ENCODE results near the gene SYT2.

DNA sequence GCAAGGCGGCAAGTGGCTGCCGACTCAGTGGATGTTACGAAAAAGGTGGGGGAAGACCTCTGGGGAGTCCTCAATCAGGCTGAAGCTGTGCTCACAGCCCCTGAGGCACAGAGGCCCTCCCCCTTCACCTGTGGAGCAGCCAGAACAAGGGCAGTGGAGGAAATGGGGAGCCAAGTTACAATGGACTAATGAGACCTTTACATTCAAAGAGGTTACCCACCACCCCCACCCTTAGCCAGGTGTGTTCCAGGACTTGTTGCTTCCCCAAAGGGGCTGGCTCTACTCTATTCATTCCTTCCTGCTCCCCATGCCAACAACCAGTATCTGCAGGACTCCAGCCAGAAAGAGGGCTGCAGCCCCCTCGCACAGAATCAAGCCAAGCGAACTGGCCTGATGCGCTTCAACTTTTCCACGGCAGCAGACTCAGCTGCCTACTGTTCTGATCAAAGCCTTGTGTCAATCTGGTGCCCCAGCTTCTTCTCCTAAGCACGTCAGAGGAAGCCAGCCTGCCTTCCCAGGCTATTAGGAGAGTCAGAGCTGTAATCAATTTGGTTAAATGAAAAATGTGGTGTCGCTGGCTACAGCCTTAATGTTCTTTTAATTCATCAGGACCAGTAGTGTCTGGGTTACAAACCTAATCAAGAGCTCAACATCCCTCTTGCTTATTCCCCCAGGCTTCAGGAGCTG lies 1.8 kb upstream of the SYT2 start:
- TF ChIP-seq POLR2A (IDR thresholded peaks at IDR 0.05) (no peak), POLR2AphosphoS5 (IDR thresholded peaks at IDR 0.05) (no peak)
- TF ChIP-seq, protein P1, sequence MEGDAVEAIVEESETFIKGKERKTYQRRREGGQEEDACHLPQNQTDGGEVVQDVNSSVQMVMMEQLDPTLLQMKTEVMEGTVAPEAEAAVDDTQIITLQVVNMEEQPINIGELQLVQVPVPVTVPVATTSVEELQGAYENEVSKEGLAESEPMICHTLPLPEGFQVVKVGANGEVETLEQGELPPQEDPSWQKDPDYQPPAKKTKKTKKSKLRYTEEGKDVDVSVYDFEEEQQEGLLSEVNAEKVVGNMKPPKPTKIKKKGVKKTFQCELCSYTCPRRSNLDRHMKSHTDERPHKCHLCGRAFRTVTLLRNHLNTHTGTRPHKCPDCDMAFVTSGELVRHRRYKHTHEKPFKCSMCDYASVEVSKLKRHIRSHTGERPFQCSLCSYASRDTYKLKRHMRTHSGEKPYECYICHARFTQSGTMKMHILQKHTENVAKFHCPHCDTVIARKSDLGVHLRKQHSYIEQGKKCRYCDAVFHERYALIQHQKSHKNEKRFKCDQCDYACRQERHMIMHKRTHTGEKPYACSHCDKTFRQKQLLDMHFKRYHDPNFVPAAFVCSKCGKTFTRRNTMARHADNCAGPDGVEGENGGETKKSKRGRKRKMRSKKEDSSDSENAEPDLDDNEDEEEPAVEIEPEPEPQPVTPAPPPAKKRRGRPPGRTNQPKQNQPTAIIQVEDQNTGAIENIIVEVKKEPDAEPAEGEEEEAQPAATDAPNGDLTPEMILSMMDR (IDR thresholded peaks at IDR 0.05), result no peak
